ENCODE measurements around the gene PLEKHN1. TPM values are rescaled to one million over a fixed set of nuclear protein-coding genes. Genes with fewer than 3 reads are reported as not detected.

Gene PLEKHN1
- total RNA-seq, 1 experiment from 2014 or later, result 0.60 TPM

GRCh38 chr1:929712-930632, 36.3 kb upstream of the PLEKHN1 start:
- DNase-seq (ENCODE audit: low read depth), result no peak

GRCh38 chr1:930633-931138, 35.6 kb upstream of the PLEKHN1 start:
- DNase-seq (ENCODE audit: low read depth), result no peak

GRCh38 chr1:931380-932172, 34.7 kb upstream of the PLEKHN1 start:
- DNase-seq (ENCODE audit: low read depth), result no peak

- no peak for DNase-seq (ENCODE audit: low read depth)
Measured at GRCh38 chr1:932173-932510, 34.1 kb upstream of the PLEKHN1 start.

- no peak for DNase-seq (ENCODE audit: low read depth)
Measured at GRCh38 chr1:932776-933602, 33.3 kb upstream of the PLEKHN1 start.

GRCh38 chr1:933603-933940, 32.7 kb upstream of the PLEKHN1 start:
- no peak for DNase-seq (ENCODE audit: low read depth)

GRCh38 chr1:934991-935750, 31.1 kb upstream of the PLEKHN1 start:
- no peak for DNase-seq (ENCODE audit: low read depth)

- DNase-seq (ENCODE audit: low read depth), result no peak
Measured at GRCh38 chr1:935751-936231, 30.5 kb upstream of the PLEKHN1 start.

GRCh38 chr1:936348-937264, 29.7 kb upstream of the PLEKHN1 start:
- no peak for DNase-seq (ENCODE audit: low read depth)

GRCh38 chr1:937521-937920, 28.8 kb upstream of the PLEKHN1 start:
- no peak for DNase-seq (ENCODE audit: low read depth)

GRCh38 chr1:938088-938683, 28.1 kb upstream of the PLEKHN1 start:
- DNase-seq (ENCODE audit: low read depth), result peak; percentile 47

- DNase-seq (ENCODE audit: low read depth), result no peak
Measured at GRCh38 chr1:938711-939489, 27.4 kb upstream of the PLEKHN1 start.

GRCh38 chr1:939511-940106, 26.7 kb upstream of the PLEKHN1 start:
- DNase-seq (ENCODE audit: low read depth), result no peak

- peak; percentile 67 for DNase-seq (ENCODE audit: low read depth)
Measured at GRCh38 chr1:940107-941014, 25.9 kb upstream of the PLEKHN1 start.

GRCh38 chr1:941015-941587, 25.2 kb upstream of the PLEKHN1 start:
- no peak for DNase-seq (ENCODE audit: low read depth)

- DNase-seq (ENCODE audit: low read depth), result peak; percentile 78
Measured at GRCh38 chr1:941588-942383, 24.5 kb upstream of the PLEKHN1 start.

Data from RPMI7951 (cell line).